DND-41 (cell line): ENCODE data around the gene CA11.

Experiments
- EZH2 ChIP-seq: IDR thresholded peaks from 3 replicates; pipeline ENCODE4 v1.6.1; 2012; ENCODE audit warnings: borderline replicate concordance, low read depth, mild to moderate bottlenecking, moderate library complexity, low read length, inconsistent platforms; ENCODE audit not compliant: severe bottlenecking
- TF ChIP-seq, protein P1 (sequence below): IDR thresholded peaks from 2 replicates; pipeline ENCODE4 v1.5.1; 2012; ENCODE audit warnings: borderline replicate concordance, low read length, moderate library complexity, mild to moderate bottlenecking; ENCODE audit not compliant: poor library complexity, severe bottlenecking; ENCODE audit errors: extremely low read depth

GRCh38 chr19:48658483-48658882 is 12.5 kb upstream of the CA11 start:
- TF ChIP-seq, protein P1, sequence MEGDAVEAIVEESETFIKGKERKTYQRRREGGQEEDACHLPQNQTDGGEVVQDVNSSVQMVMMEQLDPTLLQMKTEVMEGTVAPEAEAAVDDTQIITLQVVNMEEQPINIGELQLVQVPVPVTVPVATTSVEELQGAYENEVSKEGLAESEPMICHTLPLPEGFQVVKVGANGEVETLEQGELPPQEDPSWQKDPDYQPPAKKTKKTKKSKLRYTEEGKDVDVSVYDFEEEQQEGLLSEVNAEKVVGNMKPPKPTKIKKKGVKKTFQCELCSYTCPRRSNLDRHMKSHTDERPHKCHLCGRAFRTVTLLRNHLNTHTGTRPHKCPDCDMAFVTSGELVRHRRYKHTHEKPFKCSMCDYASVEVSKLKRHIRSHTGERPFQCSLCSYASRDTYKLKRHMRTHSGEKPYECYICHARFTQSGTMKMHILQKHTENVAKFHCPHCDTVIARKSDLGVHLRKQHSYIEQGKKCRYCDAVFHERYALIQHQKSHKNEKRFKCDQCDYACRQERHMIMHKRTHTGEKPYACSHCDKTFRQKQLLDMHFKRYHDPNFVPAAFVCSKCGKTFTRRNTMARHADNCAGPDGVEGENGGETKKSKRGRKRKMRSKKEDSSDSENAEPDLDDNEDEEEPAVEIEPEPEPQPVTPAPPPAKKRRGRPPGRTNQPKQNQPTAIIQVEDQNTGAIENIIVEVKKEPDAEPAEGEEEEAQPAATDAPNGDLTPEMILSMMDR = no peak
- TF ChIP-seq EZH2 = no peak
